Tibial nerve (tissue), 4 donors: ENCODE results near the gene COL25A1. TPM values are rescaled to one million over a fixed set of nuclear protein-coding genes. Genes with fewer than 3 reads are reported as not detected.
"Not testable (repeated sequence)": the region's sequence is repeated elsewhere in the genome, so short reads cannot be mapped to it uniquely, and the experiment has no call there.

ENCODE experiments used
- DNase-seq, 2 donors: peaks; one replicate each; pipeline ENCODE4 v3.0.0-alpha.2; 2019; ENCODE audit warnings: low spot score in 2 of 2
- H3K27ac ChIP-seq, 4 donors: fragments of 200-600 bp; sonication (generic) in 3 of 4; one replicate each; pipeline ENCODE4 v1.5.1; 2017 to 2019; ENCODE audit warnings: mild to moderate bottlenecking in 1 of 4
- H3K27me3 ChIP-seq, 2 donors: fragments of 200-600 bp; sonication (generic) in 1 of 2; one replicate each; pipeline versions ENCODE4 v1.5.1 to v1.6.0; 2017 to 2019
- H3K36me3 ChIP-seq, 3 donors: fragments of 200-600 bp; sonication (generic); one replicate each; pipeline ENCODE4 v1.5.1; 2018 to 2019
- H3K4me1 ChIP-seq, 4 donors: fragments of 200-600 bp; sonication (generic) in 3 of 4; one replicate each; pipeline ENCODE4 v1.5.1; 2017 to 2019
- H3K4me3 ChIP-seq, 4 donors: fragments of 200-600 bp; sonication (generic) in 3 of 4; one replicate each; pipeline ENCODE4 v1.5.1; 2017 to 2019; ENCODE audit warnings: mild to moderate bottlenecking in 1 of 4, moderate library complexity in 1 of 4
- H3K9me3 ChIP-seq, 4 donors: fragments of 200-600 bp; sonication (generic) in 3 of 4; one replicate each; pipeline ENCODE4 v1.5.1; 2017 to 2019
- EP300 ChIP-seq, 2 donors: sonication (generic); formaldehyde crosslinking; IDR thresholded peaks; one replicate each; pipeline ENCODE4 v1.6.1; 2017; ENCODE audit warnings: antibody characterized with exemption in 2 of 2, mild to moderate bottlenecking in 1 of 2
- POLR2A ChIP-seq, 2 donors: fragments of 450-650 bp; IDR thresholded peaks; one replicate each; pipeline ENCODE4 v1.6.1; 2017; ENCODE audit warnings: antibody characterized with exemption in 2 of 2, mild to moderate bottlenecking in 2 of 2, moderate library complexity in 2 of 2
- WGBS, 2 donors: methylation state at CpG; one replicate each; pipeline ENCODE4 v1.1.5; 2018; 5-methylcytosine and 5-hydroxymethylcytosine counted together
- total RNA-seq, 4 donors: library from RNA; depleted of rRNA; stranded (reverse); fragments of >200 nt; gene quantifications; one replicate each; pipeline ENCODE4 v1.1.0, GENCODE V29; 2016
- TF ChIP-seq, protein P1 (sequence below), 5 experiments: fragments of 200-600 bp in 3 of 5; fragments of 450-650 bp in 2 of 5; sonication (generic) in 3 of 5; IDR thresholded peaks; one replicate each; pipeline ENCODE4 v1.5.1; 2016 to 2019; ENCODE audit warnings: antibody characterized with exemption in 5 of 5, mild to moderate bottlenecking in 3 of 5, moderate library complexity in 2 of 5

Gene COL25A1
- total RNA-seq, 4 donors from 2014 or later, result 1.5 to 4.1 (median 2.3) TPM

DNA sequence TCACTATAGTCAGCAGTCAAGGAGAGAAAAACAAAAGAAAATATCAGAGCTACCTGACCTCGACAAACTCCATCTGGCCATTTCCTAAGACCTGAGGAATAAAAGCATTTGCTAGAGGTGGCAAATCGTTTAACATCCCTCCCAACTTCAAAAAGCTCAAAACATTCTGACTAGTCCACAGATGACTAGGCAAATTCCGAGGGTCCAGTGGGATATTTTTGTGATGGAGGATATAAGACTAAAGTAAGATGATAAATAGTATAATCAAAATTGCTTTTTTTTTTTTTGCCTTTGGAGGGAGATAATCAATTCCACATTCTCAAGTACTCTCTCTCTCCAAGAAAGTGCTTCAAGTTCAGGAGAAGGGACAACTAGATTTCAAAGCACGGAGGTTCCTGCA is 420.5 kb downstream of the COL25A1 start:
- no peak for TF ChIP-seq POLR2A (IDR thresholded peaks at IDR 0.05)
- TF ChIP-seq EP300 (IDR thresholded peaks at IDR 0.05), result no peak
- TF ChIP-seq, protein P1, sequence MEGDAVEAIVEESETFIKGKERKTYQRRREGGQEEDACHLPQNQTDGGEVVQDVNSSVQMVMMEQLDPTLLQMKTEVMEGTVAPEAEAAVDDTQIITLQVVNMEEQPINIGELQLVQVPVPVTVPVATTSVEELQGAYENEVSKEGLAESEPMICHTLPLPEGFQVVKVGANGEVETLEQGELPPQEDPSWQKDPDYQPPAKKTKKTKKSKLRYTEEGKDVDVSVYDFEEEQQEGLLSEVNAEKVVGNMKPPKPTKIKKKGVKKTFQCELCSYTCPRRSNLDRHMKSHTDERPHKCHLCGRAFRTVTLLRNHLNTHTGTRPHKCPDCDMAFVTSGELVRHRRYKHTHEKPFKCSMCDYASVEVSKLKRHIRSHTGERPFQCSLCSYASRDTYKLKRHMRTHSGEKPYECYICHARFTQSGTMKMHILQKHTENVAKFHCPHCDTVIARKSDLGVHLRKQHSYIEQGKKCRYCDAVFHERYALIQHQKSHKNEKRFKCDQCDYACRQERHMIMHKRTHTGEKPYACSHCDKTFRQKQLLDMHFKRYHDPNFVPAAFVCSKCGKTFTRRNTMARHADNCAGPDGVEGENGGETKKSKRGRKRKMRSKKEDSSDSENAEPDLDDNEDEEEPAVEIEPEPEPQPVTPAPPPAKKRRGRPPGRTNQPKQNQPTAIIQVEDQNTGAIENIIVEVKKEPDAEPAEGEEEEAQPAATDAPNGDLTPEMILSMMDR (IDR thresholded peaks at IDR 0.05), result no peak
- WGBS, 2 donors, result 81 to 87% methylated on average over 4 of the region's 4 CpGs
- Histone ChIP-seq H3K4me3 (no peak overlapping the region), H3K27ac (no peak overlapping the region), H3K36me3 (no peaks in the 10 kb centered on the region), H3K9me3 (no peaks in the 10 kb centered on the region), H3K27me3 (no peaks in the 10 kb centered on the region), H3K4me1 (no peaks in the 10 kb centered on the region)
- no peak for DNase-seq

DNA sequence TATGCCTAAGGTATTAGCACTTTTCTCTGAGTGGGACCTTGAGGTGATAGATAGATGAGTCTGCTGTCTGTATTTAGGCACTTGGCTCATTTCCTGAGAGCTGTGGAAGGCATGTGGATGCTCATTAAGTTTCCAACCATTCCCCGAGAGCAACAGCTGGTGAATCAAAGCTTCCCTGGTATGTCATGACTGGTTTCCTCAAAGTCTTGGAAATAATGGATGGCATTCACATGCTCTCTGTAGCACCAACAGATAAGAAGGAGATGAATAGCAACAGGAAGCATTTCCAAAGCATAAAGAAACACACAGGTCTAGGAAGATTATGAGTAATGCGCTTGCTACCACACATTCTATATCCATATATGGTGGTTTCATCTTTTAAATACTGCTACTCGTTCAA is 421.3 kb downstream of the COL25A1 start:
- no peak for TF ChIP-seq EP300 (IDR thresholded peaks at IDR 0.05)
- WGBS, 2 donors, result 68 to 69% methylated on average over 3 of the region's 3 CpGs
- H3K36me3 ChIP-seq, result no peaks in the 10 kb centered on the region
- no peaks in the 10 kb centered on the region for H3K4me1 ChIP-seq
- no peaks in the 10 kb centered on the region for H3K27me3 ChIP-seq
- no peaks in the 10 kb centered on the region for H3K9me3 ChIP-seq
- no peak overlapping the region for H3K27ac ChIP-seq
- no peak for DNase-seq
- no peak overlapping the region for H3K4me3 ChIP-seq

DNA sequence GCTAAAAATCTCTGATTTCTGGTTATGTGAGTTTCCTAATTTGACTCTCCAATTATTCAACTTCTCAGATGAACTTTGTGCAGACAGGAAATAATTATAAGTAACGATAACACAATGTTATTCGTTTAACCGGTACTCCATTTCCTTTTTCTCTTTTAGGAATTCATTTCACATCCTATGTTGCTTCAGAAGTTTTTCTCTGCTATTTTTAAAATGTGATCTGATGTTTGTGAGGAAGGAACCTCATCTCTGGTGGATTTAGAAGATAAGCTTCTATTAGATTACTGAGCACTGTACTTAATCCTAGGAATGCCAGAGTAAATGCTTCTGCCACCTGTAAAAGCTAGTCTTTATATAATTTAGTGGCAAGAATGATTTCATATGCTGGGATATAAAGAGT is 423.7 kb downstream of the COL25A1 start:
- 16 to 36% methylated on average over 3 of the region's 3 CpGs for WGBS, 2 donors
- H3K4me1 ChIP-seq, result no peaks in the 10 kb centered on the region
- no peaks in the 10 kb centered on the region for H3K36me3 ChIP-seq
- no peaks in the 10 kb centered on the region for H3K9me3 ChIP-seq
- TF ChIP-seq, protein P1 (IDR thresholded peaks at IDR 0.05), result no peak
- TF ChIP-seq POLR2A (IDR thresholded peaks at IDR 0.05) (no peak), EP300 (IDR thresholded peaks at IDR 0.05) (no peak)
- H3K27ac ChIP-seq, result no peak overlapping the region
- no peak overlapping the region for H3K4me3 ChIP-seq
- DNase-seq, result no peak
- no peaks in the 10 kb centered on the region for H3K27me3 ChIP-seq

DNA sequence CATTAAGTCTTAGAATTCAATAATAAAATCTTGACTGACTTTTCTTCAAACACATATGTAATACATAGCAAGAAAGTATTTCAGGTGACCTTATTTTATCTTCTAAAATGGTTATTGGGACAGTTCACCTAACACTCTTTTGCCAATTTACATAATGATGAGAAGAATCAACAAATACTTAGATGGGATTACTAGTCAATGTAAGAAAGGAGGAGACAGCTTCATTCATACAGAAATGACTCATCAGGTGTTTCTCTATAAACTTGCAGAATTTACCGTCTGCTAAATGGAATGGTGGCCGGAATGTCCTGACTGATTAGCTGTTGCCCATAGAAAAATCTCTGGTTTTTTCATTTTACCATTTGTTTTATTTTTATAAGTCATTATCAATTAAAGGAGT is 424.6 kb downstream of the COL25A1 start:
- WGBS, 2 donors, result 94 to 96% methylated on average over 2 of the region's 2 CpGs
- no peaks in the 10 kb centered on the region for H3K9me3 ChIP-seq
- no peaks in the 10 kb centered on the region for H3K4me1 ChIP-seq

DNA sequence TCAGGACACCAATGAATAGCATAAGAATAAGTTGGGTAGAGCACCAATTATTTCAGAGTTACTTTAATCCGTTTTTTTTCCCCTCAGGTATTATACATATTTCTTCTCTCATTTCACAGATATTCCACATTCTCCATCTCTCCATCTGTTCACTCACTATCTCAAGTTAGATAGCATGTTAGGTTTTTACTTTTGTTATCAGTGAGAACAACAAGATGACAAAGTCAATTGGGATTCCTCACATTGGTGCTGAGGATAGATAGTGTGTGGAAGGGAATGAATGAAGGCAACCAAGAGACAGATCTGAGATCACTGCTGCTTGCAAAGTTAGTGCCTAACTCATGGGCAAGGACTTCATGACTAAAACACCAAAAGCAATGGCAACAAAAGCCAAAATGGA is 427.7 kb downstream of the COL25A1 start:
- H3K27me3 ChIP-seq, result no peaks in the 10 kb centered on the region
- no peaks in the 10 kb centered on the region for H3K9me3 ChIP-seq
- H3K36me3 ChIP-seq, result no peaks in the 10 kb centered on the region
- WGBS, 2 donors, result 68 to 81% methylated on average over 1 of the region's 1 CpG
- H3K4me1 ChIP-seq, result no peaks in the 10 kb centered on the region
- H3K27ac ChIP-seq, result no peak overlapping the region
- no peak for DNase-seq
- H3K4me3 ChIP-seq, result no peak overlapping the region
- TF ChIP-seq EP300 (IDR thresholded peaks at IDR 0.05) (no peak), POLR2A (IDR thresholded peaks at IDR 0.05) (no peak)
- TF ChIP-seq, protein P1 (IDR thresholded peaks at IDR 0.05), result no peak

More for the DNA sequence above, 424.6 kb downstream of the COL25A1 start:
- no peaks in the 10 kb centered on the region for H3K27me3 ChIP-seq
- H3K27ac ChIP-seq, result no peak overlapping the region
- no peaks in the 10 kb centered on the region for H3K36me3 ChIP-seq
- DNase-seq, result no peak
- H3K4me3 ChIP-seq, result no peak overlapping the region
- no peak for TF ChIP-seq EP300 (IDR thresholded peaks at IDR 0.05)
- TF ChIP-seq, protein P1 (IDR thresholded peaks at IDR 0.05), result no peak
- TF ChIP-seq POLR2A (IDR thresholded peaks at IDR 0.05), result no peak

DNA sequence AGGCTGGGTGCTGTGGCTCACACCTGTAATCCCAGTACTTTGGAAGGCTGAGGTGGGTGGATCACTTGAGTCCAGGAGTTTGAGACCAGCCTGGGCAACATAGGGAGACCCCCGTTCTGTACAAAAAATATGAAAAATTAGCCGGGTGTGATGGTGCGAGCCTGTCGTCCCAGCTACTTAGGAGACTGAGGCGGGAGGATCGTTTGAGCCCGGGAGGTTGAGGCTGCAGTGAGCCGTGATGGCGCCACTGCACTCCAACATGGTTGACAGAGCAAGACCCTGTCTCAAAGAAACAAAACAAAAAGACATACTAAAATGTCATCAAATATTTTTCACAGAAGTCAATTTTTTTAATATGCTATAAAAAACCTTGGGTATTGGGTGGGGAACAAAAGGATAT is 432.5 kb downstream of the COL25A1 start:
- H3K27ac ChIP-seq, DNase-seq, H3K9me3 ChIP-seq, H3K4me3 ChIP-seq, H3K4me1 ChIP-seq, H3K27me3 ChIP-seq, H3K36me3 ChIP-seq: not testable (repeated sequence)
- WGBS, 2 donors, result 97% methylated on average over 9 of the region's 9 CpGs
